ENCODE measurements around the gene BBLN.
A peak's percentile ranks its signal among the peaks of the same experiment; 100 is the strongest.

BBLN gene

GRCh38 chr9:128192601-128193371 is 32.7 kb downstream of the BBLN start:
- peak; percentile 84 for DNase-seq

GRCh38 chr9:128193469-128194096 is 33.5 kb downstream of the BBLN start:
- DNase-seq = no peak

- DNase-seq = no peak
These were observed 41.6 kb downstream of the BBLN start for GRCh38 chr9:128201441-128202369.

- no peak for DNase-seq
These were observed 42.6 kb downstream of the BBLN start for GRCh38 chr9:128202648-128203023.

- DNase-seq = peak; percentile 76
These were observed 43.1 kb downstream of the BBLN start, which contains the start of gene DNM1 for GRCh38 chr9:128203024-128203706. TSS of gene DNM1 (plus strand) at chr9:128203379. CDS start at chr9:128203471, 92 bp downstream.

GRCh38 chr9:128203707-128204551 is 43.9 kb downstream of the BBLN start:
- DNase-seq = peak; percentile 70

GRCh38 chr9:128204858-128205257 is 44.8 kb downstream of the BBLN start:
- no peak for DNase-seq

GRCh38 chr9:128205296-128205944 is 45.4 kb downstream of the BBLN start:
- no peak for DNase-seq

- DNase-seq = no peak
These were observed 46.4 kb downstream of the BBLN start for GRCh38 chr9:128206484-128206883.

GRCh38 chr9:128206916-128207910 is 47.1 kb downstream of the BBLN start:
- DNase-seq = no peak

- no peak for DNase-seq
These were observed 48.3 kb downstream of the BBLN start for GRCh38 chr9:128208386-128208785.

- DNase-seq = no peak
These were observed 49.0 kb downstream of the BBLN start for GRCh38 chr9:128208946-128209669.

GRCh38 chr9:128211186-128211980 is 51.3 kb downstream of the BBLN start:
- DNase-seq = no peak

- no peak for DNase-seq
These were observed 51.9 kb downstream of the BBLN start for GRCh38 chr9:128211981-128212281.
